ENCODE results near the gene ZDHHC11.

DNA sequence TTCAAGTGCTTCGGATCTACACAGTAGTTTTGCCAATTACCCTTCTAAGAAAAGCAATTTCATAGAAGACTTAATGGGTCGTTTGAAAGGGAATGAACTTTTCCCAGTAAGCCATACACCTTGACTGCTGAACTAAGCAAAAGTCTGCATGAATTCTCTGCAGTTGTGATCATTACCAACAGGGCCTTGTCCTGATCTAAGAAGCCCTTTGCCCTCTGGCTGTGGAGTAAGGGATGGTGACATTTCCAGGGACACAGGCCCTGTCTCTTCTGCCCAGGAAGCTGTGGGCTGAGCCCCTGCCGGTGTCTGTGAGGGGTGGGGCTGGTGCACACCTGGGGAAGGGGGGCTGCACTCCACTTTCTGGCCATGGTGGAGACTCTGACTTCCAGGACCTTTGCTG, 30.5 kb downstream of the ZDHHC11 start:
- TF ChIP-seq CTCF (IDR thresholded peaks at IDR 0.05): no peak
- no peak for TF ChIP-seq POLR2A (IDR thresholded peaks at IDR 0.05)
